Inflammatory macrophage (primary cell): ENCODE measurements around the gene ODC1.
"Not testable (repeated sequence)": the region's sequence is repeated elsewhere in the genome, so short reads cannot be mapped to it uniquely, and the experiment has no call there.

Experiments
- DNase-seq, 2 donors: peaks; one replicate each; pipeline ENCODE4 v3.0.0-alpha.2; 2020 to 2022

The ODC1 gene

GRCh38 chr2:10452956-10453904 is 5.1 kb upstream of the ODC1 start:
- no peak for DNase-seq

DNA sequence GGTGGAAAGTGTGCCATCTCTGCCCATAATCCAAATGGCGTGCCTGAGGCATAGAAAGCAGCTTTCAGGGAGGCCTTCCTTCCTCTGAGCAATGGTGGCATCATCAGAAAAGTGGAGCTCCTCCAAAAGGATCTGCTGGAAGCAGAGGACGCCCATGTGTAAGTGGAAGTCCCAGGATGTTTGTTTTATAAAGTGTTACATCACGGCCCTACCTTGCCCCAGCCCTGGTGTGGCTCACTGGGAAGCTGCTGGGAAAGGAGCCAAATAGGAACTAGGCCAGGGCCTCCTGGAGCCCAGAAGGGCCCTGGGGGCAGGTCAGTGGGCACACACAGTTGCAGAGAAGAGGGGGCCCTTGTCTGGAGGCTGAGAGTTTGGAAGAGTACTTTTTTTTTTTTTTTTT is 4.2 kb upstream of the ODC1 start:
- DNase-seq, result no peak

- no peak for DNase-seq
Observed at GRCh38 chr2:10451819-10452218, 3.7 kb upstream of the ODC1 start.

GRCh38 chr2:10449838-10450691 is 1.9 kb upstream of the ODC1 start:
- no peak for DNase-seq

DNA sequence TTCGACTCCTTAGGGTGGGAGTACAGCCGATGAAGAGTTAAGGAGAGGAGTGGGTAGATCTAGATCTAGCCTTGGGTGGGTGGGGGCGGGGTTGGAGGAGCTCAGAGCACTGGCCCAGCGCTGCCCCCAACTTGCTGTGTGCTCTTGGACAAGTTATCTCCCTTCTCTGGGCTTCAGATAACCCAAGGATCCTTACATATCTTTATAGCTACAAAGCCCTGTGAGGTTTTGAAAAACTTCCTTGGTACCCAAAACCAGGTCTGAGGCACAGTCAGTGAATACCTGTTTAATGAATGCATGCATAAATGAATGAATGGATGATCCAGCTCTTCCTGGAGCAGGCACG is 1.3 kb upstream of the ODC1 start:
- no peak for DNase-seq

DNA sequence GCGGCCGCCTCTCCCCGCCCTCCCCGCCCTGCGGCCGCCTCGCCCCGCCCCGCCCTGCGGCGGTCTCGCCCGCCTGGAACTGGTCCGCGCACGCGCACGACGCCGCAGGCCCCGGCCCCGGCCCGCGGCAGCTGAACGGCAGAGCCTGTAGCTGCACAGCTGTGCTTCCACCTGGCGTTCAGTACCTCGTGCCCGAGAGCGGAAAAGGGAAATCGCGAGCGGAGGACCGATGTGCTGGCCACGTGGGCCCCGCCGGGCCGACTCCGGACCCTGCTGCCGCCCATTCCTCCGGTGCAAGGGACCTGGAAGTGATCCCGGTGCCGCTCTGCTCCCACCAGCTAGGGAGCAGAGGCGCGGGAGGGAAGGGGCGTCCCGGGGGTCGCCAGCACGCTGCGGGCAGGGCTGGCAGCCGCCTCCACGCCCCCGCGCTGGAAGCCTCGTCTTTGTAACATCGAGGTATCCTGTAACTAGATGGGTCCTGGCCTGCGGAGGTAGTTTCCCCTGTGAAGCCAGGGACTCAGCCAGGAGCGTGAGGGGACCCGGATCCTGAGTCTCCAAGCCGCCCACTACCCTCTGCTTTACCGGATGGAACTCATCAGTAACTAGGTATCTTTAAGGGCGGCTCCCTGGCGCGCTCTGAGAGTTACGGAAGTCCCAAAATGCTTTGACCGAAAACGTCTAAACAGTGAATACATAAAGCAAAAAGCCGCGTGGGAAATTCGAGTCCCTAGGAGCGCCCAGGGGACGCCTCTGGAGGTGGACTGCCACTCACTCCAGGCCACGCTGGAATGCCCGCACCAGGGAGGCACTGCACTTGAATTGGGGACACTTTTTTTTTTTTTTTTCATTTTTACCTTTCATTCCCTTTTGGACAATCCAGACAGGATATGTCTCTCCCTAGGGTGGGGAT is 704 bp upstream of the ODC1 start:
- peak; percentile 51 to 93 for DNase-seq

DNA sequence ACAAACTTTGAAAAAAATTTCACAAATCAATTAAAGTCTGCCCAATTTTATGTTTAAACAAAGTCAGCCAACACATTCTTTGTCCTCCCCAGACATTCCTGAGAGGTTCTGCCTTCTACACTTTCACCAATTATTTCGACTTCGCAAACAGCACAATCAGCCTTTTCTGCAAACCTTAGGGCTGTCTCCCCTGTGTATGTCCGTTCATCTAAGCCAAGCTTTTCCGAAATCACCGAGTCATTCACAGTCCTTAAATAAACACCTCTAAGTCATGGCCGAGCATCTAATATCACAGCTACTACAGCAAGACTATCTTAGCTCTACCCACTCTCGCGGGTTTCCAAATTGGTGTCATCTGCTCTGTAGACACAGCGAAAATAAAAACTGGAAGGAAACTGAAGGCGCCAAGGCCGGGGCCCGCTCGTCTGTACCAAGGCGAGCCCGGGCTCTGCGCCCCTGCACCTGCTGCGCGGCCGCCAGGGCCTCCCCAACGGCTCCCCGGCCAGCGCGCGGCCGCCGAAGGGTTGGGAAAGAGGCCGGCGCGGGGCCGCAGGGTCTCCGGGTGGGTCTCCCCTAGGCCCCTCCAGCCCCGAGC is 730 bp downstream of the ODC1 start:
- DNase-seq, result peak; percentile 69 to 80

DNA sequence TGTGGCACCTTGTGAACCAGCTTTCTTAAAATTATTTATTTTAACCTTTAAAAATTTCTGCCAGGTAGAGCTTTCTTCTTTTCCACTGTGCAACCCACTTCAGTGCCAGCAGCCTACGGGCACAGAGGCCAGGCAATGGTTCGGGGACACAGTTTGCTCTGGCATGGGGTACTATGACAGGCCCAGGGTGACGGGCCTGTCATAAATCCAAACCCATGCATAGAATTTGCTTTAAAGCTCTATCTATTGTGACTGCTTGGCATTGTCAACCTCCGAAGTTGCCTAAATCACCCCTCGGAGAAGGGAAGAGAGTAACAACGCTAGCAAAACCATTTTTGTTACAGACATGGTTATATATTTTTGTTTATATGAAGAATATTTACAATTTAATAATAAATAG is 1.5 kb downstream of the ODC1 start:
- DNase-seq, result no peak

DNA sequence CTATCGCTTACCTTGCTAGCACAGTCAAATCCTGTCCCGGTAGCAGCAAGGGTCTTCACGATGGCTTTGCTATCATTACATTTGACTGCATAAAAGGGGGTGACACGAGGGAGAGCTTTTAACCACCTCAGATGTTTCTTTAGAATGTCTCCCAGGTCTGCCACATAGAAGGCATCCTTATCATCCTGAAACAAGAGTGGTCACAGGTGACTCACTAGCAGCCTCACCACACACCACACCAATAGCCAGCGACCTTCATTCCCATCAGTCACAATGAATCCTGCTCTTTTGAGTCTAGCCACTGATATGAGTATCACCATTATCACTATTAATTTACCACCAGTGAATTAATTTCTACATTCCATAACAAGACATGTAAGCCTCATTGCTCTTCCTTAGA is 3.7 kb downstream of the ODC1 start:
- no peak for DNase-seq

GRCh38 chr2:10442469-10443126 is 5.5 kb downstream of the ODC1 start:
- DNase-seq, result not testable (repeated sequence)

DNA sequence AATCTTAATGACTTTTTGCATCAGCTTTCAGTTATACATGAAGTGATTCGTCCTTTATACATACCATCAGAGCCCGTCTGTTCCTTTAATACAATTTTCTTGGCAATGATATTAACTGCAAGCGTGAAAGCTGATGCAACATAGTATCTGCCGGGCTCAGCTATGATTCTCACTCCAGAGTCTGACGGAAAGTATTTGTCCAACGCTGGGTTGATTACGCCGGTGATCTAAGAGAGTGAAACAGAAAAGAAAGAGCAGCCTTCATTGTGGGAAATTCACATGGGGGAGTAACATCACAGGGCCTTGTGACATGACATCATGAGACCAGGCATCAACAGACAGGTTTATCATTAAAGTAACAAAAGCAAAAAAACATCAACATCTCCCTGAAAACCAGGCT is 6.2 kb downstream of the ODC1 start:
- no peak for DNase-seq

- no peak for DNase-seq
Observed at GRCh38 chr2:10440736-10441135, 7.4 kb downstream of the ODC1 start.

GRCh38 chr2:10439971-10440370 is 8.2 kb downstream of the ODC1 start:
- DNase-seq, result no peak

DNA sequence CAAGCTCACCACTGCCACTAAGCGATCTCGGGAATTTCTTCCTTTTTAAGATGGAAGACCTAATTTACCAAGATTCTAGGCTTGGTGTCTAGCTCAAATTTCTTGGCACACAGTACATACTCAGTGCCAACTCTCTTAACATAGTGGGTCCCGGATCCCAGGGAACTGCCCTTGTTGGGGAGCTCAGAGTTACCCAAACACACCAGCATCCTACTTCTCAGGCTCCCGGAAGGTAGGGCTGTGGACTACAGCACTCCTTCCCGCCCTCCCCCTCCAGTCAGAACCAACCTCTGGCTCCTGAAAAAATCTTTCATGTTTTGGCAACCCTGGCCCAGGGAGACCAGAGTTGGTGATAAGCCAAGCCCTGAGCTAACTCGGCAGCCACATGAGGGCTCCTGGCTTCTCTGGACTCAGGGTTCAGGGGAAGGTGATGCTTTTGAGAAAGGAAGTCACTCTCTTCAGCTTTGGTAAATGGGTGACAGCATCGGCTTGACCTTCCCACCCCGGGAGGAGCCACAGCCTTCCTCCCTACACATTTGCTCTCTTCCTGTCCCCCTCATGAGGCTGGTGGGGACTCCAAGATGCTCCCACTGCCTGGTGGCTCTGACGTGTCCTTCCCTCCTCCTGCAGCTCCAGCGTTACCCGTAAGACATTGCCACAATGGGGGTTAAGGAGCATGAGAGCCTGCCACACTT is 8.8 kb downstream of the ODC1 start:
- no peak for DNase-seq

GRCh38 chr2:10438688-10439087 is 9.4 kb downstream of the ODC1 start:
- DNase-seq, result no peak

DNA sequence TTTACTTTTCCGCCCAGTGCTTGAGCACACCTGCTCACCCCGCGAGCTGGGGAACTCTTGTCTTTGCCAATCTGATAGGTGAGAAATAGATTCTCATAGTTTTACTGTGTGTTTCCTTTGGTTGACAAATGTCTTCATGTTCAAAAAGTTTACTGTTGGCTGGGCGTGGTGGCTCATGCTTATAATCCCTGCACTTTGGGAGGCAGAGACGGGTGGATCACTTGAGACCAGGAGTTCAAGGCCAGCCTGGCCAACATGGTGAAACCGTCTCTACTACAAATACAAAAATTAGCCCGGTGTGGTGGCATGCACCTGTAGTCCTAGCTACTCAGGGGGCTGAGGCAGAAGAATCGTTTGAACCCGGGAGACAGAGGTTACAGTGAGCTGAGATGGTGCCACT is 10.3 kb downstream of the ODC1 start:
- no peak for DNase-seq

DNA sequence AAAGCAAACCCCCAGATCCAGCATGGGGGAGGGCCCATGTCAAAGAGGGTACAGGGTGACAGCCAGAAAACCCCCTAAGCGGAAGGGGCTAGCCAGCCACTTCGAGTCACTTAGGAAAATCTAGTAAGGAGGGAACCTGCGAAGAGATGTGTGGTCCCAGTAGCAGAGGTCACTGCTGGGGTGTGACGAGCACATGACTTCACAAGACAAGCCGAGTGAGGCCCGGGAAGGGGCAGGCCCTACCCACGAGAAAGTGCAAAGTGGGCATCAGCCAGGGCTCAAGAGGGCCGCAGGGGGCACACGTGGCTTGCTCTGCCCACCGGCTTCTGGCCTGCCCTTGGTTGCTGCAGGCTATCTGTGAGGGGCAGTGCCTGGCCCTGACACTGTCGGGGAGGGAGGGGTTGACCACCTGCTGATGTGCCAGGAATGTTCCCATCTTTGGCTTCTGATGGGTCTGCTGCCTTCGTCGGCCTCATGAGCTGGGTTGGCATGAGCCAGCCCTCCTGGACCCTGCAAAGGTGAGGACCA is 11.5 kb downstream of the ODC1 start:
- DNase-seq, result no peak

- DNase-seq, result no peak
Observed at GRCh38 chr2:10435820-10436204, 12.3 kb downstream of the ODC1 start.

DNA sequence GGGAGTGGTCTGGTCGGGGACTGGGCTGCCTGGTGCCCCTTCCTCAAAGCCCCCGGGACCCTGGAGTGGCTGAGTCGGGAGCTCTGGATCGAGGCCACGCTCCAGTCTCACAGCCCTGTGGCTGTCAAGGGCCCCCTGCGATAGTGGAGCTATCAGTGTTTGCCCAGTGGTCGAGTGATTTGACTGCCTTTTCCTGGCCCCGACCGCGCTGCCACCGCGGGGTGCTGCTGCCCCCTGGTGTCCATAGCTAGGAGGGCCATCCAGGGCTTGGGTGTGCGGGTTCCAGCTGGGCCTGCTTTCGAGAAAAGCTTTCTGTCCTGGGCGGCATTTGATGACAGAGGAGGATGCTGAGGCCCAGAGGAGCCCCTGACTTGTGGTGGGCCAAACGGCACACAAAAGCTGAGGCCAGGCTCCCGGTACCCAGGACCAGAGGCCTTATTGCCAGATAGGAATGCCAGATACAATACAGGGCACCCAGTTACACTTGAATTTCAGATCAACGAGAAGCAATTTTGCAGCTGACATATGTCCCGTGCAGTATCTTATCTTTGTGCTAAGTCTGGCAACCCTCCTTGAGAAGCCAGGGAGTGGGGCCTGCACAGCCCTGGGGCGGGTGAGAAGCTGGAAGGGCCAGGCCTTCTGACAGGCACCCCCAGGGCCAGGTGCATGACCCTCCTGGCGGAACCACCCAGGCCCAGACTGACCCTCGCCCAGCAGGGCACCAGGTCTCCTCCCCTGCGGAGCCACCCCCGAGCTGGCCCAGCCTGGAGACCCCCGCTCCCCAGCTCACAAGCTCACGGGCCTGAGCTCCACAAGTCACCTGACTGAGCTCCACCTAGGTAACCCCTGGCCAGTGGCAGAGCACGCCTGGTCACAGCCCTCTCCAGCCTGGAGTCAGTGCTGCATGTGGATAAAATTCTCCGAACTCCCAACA is 13.0 kb downstream of the ODC1 start:
- DNase-seq, result peak; percentile 73 to 81
